22Rv1 (cell line): ENCODE results near the gene KAT8.

Source experiments
- CTCF ChIP-seq: fragments of 450-650 bp; IDR thresholded peaks from 2 replicates; pipeline ENCODE4 v1.5.1; 2017; ENCODE audit warnings: mild to moderate bottlenecking
- ZFX ChIP-seq: fragments of 450-650 bp; IDR thresholded peaks from 2 replicates; pipeline ENCODE4 v1.6.1; 2017; ENCODE audit warnings: antibody characterized with exemption, borderline replicate concordance

DNA sequence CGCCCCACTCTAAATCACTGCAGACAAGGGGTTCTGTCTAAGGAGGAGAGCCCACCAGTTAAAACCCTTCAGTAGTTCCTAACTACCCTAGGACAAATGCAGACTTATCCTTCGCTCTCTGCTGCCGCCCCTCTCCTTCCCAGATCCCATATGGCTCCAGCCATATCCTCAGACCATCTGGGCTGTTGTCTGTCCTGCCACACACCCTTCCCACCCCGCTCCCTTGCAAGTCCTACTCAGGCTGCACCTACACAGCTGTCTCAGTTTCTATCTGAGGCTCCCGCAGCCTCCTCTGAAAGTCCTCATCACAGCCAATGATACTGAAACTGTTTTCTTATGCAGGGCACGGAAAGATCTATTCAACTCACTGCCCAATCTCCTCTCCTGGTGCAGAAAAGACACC is 10.0 kb upstream of the KAT8 start:
- TF ChIP-seq ZFX (no peak), CTCF (no peak)
